SH-SY5Y (cell line): ENCODE measurements around the gene COLEC12.

Experiments used
- GATA2 ChIP-seq: IDR thresholded peaks from 2 replicates; pipeline ENCODE4 v1.6.1; 2011; ENCODE audit warnings: mild to moderate bottlenecking, low read depth, low read length
- GATA3 ChIP-seq: IDR thresholded peaks from 2 replicates; pipeline ENCODE4 v1.6.1; 2011; ENCODE audit warnings: low read depth, mild to moderate bottlenecking, low read length, moderate library complexity

Gene COLEC12

DNA sequence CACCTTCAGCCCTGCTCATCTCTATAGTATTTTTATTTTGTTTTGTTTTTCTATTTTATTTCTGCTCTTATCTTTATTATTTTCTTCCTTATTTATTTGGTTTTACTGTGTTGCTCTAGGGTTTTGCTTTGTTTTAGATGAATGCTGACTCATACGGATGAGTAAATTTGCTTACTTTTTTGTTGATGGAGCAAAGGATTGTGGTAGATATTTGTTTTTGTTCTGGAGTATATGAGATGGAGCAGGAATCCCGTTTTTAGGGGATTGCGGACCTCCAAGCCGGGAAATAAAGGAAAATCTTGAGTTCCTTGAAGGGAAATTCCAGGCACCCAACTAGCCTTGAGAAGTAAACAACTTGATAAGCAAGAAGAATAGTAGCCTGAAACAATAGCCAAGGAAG is 15.3 kb upstream of the COLEC12 start:
- TF ChIP-seq GATA3 (no peak), GATA2 (no peak)

DNA sequence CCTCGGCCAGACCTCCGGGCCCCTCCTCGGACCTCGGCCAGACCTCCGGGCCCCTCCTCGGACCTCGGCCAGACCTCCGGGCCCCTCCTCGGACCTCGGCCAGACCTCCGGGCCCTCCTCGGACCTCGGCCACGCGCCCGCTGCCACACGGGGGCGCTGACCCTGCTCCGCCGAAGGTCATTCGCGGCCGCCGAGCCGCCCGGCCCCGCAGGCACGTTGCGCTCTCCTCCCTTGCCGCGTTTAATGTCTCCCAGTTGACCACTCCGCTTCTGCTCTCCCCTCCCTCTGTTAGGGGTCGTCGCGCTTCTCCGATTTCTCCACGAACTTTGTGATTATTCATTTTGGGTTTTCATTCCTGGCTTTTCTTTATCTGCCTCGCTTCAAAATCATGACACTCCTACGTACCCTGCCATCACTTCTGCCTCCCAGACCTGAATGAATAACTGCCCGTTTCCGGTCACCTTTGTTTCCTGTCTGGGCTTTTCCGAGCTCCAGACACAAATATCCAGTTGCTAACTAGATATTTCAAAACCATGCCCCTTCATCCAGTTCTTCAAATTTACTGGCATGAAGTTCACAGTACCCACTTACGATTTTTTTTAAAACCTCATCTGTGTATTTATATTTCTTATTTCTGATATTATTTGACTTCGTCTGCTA is 14.8 kb upstream of the COLEC12 start:
- TF ChIP-seq GATA3: no peak
- no peak for TF ChIP-seq GATA2

DNA sequence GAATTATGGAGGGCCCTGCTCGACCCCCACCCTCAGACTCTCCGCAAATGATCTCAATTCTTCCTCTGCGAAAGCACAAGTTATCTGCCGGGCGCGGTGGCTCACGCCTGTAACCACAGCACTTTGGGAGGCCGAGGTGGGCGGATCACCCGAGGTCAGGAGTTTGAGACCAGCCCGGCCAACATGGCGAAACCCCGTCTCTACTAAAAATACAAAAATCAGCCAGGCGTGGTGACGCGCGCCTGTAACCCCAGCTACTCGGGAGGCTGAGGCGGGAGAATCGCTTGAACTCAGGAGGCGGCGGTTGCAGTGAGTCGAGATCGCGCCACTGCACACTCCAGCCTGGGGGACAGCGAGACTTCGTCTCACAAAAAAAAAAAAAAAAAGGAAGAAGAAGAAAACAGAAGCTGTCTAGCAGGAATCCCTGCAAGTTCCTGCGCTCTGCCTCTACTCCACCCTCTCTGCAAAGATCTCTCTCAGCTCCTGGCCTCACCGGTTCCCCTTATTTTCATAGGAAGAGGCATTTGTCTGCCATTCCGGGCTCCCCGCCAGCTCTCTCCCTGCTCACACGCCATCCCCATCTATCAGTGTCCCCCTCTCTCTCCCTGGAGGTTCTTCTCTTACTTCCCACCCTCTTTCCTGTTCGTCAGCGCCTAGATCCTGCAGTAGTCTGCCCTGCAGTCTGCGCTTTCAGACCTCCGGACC is 13.5 kb upstream of the COLEC12 start:
- TF ChIP-seq GATA2 (no peak), GATA3 (no peak)

DNA sequence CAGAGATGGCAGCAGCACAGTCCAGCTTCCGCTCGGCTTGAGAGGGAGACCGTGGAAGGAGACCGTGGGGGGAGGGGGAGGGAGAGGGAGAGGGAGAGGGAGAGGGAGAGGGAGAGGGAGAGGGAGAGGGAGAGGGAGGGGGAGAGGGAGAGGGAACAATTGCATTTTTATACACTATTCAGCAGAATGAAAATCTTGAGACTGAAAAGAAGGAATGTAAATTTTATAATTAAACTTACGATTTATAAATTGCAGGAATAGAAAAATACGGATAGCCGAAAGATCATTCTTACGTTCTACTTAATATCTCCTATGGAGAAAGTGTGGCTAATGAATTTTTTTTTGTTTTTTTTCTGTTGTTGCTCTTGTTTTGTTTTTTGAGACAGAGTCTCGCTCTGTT is 12.5 kb upstream of the COLEC12 start:
- TF ChIP-seq GATA3 (no peak), GATA2 (no peak)

DNA sequence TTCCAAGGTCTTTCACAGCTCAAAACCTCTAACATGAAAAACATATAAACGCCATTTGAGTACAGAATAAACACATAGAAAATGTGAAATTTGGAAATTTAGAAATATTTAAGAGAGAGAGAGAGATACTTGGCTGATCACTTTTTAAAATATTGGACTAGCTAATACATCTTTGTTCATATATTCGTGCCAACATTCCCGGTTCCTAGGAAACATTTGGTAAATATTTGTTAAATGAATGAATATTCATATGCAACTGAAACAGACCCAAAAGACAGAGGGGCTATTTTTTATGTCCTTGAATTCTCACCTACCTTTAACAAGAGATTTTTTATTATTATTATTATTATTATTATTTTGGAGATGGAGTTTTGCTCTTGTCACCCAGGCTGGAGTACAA is 8.3 kb upstream of the COLEC12 start:
- TF ChIP-seq GATA2 (no peak), GATA3 (no peak)

DNA sequence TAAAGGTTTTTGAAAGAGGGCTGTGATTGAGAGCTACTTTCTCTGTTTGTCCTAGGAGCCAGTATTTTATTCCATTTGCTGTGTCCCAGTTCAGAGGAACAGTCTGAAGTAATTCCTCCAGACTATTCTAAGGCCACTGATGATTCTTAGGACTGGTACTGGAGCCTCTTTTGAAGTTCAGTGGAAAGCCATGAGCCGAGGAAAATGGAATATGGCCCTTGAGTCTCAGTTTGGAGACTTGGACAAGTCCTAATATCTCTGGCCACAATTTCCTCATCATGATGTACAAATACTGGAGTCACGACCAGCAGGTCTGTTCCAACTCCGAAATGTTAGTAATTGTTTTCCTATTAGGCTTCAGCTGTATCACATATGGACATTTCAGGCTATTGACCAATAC is 7.1 kb upstream of the COLEC12 start:
- no peak for TF ChIP-seq GATA2

DNA sequence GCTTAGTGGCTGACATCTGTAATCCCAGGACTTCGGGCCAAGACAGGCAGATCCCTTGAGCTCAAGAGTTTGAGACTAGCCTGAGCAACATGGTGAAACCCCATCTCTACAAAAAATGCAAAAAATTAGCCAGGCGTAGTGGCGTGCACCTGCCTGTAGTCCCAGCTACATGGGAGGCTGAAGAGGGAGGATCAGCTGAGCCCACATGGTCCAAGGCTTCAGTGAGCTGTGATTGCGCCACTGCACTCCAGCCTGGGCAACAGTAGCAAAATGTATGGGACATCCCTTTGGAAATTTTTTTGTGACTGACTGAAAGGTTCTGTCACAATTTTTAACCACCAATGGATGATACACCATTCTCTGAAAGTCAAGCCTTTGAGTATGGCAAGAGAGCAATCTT is 6.3 kb upstream of the COLEC12 start:
- TF ChIP-seq GATA3: no peak

DNA sequence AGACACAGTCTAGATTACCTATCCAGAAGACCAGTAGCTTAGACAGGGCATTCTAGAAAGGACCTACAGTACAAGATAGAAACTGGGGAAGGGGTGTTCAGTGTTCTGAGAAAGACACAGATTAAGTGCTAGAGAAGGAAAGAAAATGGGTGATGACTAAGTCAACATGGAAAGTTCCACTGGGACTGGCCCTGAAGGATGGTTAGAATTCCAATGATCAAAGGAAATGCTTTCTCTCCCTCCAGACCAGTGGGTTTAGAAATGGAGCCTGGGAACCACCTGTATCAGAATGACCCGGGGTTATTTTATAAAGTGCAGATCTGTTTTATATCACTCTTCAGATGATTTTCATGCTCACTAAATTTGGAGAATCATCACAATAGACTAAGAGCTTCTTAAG is 5.8 kb upstream of the COLEC12 start:
- TF ChIP-seq GATA3 (no peak), GATA2 (no peak)

DNA sequence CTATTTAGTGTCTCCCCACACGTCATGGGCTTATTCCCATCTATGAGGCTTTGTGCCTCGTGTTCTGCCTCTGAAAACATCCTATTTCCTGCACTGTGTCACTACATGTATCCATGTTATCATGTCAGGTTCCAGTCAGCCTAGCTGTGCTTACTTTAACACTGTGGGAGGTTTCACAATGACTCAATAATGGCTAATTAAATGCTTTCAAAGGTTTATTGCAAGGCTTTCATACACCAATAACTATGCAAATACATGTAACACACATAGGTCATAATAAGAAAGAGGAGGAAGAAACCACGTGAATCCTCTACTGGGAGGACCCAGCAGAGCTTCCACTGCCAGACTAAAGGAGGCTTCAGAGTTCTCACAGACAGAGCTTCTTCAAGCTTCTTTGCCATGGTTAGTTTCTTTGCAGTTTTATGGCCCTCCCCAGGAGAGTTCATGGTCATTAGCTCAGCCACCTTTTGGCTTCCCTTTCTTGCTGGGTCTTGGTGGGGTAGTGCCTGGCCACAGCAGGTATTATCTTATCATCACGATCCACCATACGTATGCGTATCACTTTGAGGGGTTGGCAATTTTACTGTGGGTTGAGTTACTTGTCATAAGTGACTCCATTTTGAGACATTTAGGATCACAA is 5.1 kb upstream of the COLEC12 start:
- TF ChIP-seq GATA2: no peak
- TF ChIP-seq GATA3: no peak

DNA sequence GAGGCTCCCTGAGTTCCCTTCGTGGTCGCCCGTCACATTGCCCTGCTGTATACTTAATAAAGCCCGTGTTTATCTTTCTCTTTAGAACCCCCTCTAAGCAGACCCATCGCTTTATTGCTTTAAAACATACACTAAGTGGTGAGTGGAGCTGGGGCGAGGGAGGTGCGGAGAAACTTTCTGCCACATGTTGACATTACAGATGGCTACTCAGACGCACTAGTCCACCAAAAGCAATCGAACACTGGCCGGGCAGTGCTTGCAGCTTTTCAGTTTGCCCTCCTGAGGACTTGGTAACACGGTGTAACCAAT is 859 bp upstream of the COLEC12 start:
- TF ChIP-seq GATA2 (no peak), GATA3 (no peak)

DNA sequence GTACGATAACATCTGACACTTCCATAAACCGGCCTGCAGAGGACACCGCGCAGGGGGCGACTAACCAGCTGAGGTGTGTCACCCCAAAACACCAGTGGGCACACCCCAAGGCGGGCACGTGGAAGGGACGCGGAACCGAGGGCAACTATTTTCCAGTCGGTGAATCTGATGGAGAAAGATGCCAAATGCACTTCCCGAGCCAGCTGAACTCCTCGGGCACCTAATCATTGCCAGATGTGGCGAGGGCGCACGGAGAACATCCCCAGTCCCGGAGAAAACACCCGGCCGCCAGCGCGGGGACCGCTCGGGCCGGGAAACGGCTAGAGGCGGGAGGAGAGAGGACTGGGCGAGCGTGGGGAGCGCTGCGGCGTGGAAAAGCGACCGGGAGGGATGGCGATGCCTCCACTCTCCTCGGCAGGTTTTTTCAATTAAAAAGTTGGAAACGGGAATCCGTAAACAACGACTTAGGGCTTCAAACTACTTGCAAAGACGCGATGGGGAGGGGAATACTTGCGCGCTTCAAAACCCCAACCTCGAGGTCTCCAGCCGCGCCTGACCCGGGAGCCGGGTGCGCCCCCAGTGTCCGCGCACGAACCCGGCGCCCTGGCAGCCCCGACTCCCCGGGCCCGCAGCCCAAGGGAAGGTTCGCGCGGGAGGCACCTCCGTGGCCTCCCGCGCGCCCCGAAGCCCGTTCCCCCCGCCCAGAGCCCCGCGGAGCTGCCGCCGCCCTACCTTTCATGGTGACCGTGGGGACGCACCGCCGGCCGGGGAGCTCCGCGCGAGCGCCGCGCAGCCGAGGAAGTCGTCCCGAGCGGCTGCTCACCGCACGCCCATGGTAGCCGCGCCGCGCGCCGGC is 497 bp downstream of the COLEC12 start:
- TF ChIP-seq GATA2 (no peak), GATA3 (peak; percentile 46; the same call in 1 of the 2 replicates)

DNA sequence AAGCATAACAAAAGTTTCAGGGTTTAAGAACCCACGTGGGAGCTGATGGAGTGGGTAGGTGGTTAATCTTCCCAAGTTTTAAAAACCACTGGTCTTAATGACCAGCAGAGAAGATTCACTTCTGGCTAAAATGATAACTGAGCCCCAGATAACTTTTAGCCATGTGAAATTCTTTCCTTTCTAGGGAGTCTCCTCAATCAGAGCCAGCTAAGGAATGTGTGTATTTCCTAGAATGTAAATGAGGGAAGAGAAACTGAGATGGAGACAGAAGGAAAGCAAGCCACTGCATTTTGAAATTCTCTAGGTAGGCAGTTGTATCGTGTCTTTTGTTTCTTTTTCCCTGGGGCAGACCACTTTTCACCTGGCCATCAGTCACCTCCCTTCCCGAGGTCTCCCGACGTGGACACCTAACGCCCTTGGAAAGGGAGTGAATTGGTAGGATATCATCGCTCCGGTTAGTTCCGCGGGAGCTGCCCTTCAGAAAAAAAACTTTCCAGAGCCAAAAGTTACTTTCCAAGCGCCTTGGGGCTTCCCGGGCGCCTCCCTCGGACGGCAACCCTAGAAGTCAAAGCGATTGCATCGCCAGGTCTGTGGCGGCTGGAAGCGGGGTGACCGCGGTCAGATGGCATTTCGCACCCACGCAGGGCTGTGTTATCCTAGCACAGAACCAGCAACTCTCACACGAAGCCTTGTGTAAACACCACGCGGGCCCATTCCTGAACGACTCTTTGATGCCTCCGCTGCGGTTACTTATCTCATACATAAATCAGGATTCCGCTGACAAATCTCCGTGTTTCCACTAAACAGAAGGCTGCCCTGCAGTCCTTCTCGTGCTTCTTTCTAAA is 1.3 kb downstream of the COLEC12 start:
- TF ChIP-seq GATA3: peak; percentile 86
- TF ChIP-seq GATA2: peak; percentile 94

DNA sequence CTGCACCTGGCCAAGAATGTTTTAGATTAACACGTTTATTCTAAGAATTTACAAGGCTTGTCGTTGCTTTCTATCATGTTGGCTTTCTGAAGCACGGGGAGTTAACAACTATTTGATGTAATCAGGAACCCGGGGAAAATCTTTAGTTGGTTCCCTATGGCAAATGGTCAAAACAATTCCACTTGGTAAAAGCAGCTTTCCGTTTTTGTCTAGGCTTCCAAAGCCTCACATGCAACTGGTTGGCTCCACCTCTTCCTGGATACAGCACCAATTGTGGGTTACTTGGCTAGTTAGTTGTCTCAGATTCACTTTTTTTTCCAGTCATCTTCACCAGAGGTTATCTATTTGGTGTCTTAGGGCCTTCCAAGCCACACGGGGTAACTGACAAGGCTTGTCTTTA is 2.8 kb downstream of the COLEC12 start:
- TF ChIP-seq GATA3: no peak
- no peak for TF ChIP-seq GATA2

DNA sequence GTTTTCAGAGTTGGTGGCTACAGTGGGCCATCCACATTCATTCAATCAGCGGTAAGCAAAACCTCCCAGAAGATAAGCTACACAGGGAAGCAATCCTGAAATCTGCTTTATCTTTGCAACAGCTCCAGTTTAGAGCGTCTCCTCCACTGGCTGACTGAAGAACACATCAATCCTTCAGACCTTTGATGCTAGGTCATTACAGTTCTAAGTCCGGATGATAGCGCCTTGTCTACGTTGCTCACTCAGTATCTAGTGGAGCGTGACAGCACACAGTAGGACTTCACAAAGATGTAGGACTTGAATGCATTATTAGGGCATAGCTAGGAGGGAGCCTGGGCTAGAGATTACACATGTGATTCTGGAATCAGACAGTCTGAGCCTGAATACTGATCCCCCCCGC is 5.0 kb downstream of the COLEC12 start:
- TF ChIP-seq GATA2 (no peak), GATA3 (no peak)
